Measurements from ENCODE around the gene INCENP.
"Not testable (repeated sequence)": the region's sequence is repeated elsewhere in the genome, so short reads cannot be mapped to it uniquely, and the experiment has no call there.

Gene INCENP

GRCh38 chr11:62181097-62181496 is 57.3 kb downstream of the INCENP start:
- no peaks in the 10 kb centered on the region for H3K36me3 ChIP-seq (ENCODE audit: low read depth)
- TF ChIP-seq CTCF (IDR thresholded peaks at IDR 0.05; ENCODE audit: poor library complexity, severe bottlenecking): no peak

GRCh38 chr11:62182147-62182891 is 58.5 kb downstream of the INCENP start:
- no peak for TF ChIP-seq CTCF (IDR thresholded peaks at IDR 0.05; ENCODE audit: poor library complexity, severe bottlenecking)
- Histone ChIP-seq H3K27me3 (ENCODE audit: insufficient read depth, poor library complexity, severe bottlenecking) (peaks cover 49% of the 10 kb centered on the region), H3K4me3 (ENCODE audit: severe bottlenecking) (no peak overlapping the region), H3K27ac (ENCODE audit: poor library complexity, severe bottlenecking) (no peak overlapping the region), H3K36me3 (ENCODE audit: low read depth) (no peaks in the 10 kb centered on the region), H3K9me3 (ENCODE audit: severe bottlenecking) (no peaks in the 10 kb centered on the region), H3K4me1 (ENCODE audit: insufficient read depth, poor library complexity, severe bottlenecking) (no peaks in the 10 kb centered on the region)
- ATAC-seq (ENCODE audit: low read depth): no peak
- DNase-seq (ENCODE audit: low spot score): no peak

More at GRCh38 chr11:62181097-62181496, 57.3 kb downstream of the INCENP start:
- peaks cover 57% of the 10 kb centered on the region for H3K27me3 ChIP-seq (ENCODE audit: insufficient read depth, poor library complexity, severe bottlenecking)
- no peaks in the 10 kb centered on the region for H3K4me1 ChIP-seq (ENCODE audit: insufficient read depth, poor library complexity, severe bottlenecking)
- H3K9me3 ChIP-seq (ENCODE audit: severe bottlenecking): no peaks in the 10 kb centered on the region
- DNase-seq (ENCODE audit: low spot score) (no peak), ATAC-seq (ENCODE audit: low read depth) (no peak)
- no peak overlapping the region for H3K4me3 ChIP-seq (ENCODE audit: severe bottlenecking)
- no peak overlapping the region for H3K27ac ChIP-seq (ENCODE audit: poor library complexity, severe bottlenecking)

- DNase-seq (ENCODE audit: low spot score): no peak
- TF ChIP-seq CTCF (IDR thresholded peaks at IDR 0.05; ENCODE audit: poor library complexity, severe bottlenecking): no peak
These were observed 62.4 kb downstream of the INCENP start for GRCh38 chr11:62186195-62186594.

GRCh38 chr11:62190011-62190410 is 66.2 kb downstream of the INCENP start, which contains the start of gene SCGB1D1:
SCGB1D1 (plus strand) TSS chr11:62190216; CDS start chr11:62190285, 69 bp downstream.
- no peak within 1 kb of the TSS for H3K27ac ChIP-seq (ENCODE audit: poor library complexity, severe bottlenecking)
- TF ChIP-seq CTCF (IDR thresholded peaks at IDR 0.05; ENCODE audit: poor library complexity, severe bottlenecking): no peak
- peaks cover 9% of the 10 kb centered on the region for H3K27me3 ChIP-seq (ENCODE audit: insufficient read depth, poor library complexity, severe bottlenecking)

More at GRCh38 chr11:62186195-62186594, 62.4 kb downstream of the INCENP start:
- H3K36me3 ChIP-seq (ENCODE audit: low read depth): no peaks in the 10 kb centered on the region
- no peak for ATAC-seq (ENCODE audit: low read depth)
- no peaks in the 10 kb centered on the region for H3K4me1 ChIP-seq (ENCODE audit: insufficient read depth, poor library complexity, severe bottlenecking)
- H3K4me3 ChIP-seq (ENCODE audit: severe bottlenecking): no peak overlapping the region
- H3K9me3 ChIP-seq (ENCODE audit: severe bottlenecking): no peaks in the 10 kb centered on the region
- no peak overlapping the region for H3K27ac ChIP-seq (ENCODE audit: poor library complexity, severe bottlenecking)
- H3K27me3 ChIP-seq (ENCODE audit: insufficient read depth, poor library complexity, severe bottlenecking): peaks cover 24% of the 10 kb centered on the region

GRCh38 chr11:62193952-62194351 is 70.1 kb downstream of the INCENP start:
- no peaks in the 10 kb centered on the region for H3K4me1 ChIP-seq (ENCODE audit: insufficient read depth, poor library complexity, severe bottlenecking)
- ATAC-seq (ENCODE audit: low read depth) (no peak), DNase-seq (ENCODE audit: low spot score) (no peak)
- H3K9me3 ChIP-seq (ENCODE audit: severe bottlenecking): no peaks in the 10 kb centered on the region
- no peaks in the 10 kb centered on the region for H3K27me3 ChIP-seq (ENCODE audit: insufficient read depth, poor library complexity, severe bottlenecking)
- no peak overlapping the region for H3K4me3 ChIP-seq (ENCODE audit: severe bottlenecking)
- no peaks in the 10 kb centered on the region for H3K36me3 ChIP-seq (ENCODE audit: low read depth)
- no peak for TF ChIP-seq CTCF (IDR thresholded peaks at IDR 0.05; ENCODE audit: poor library complexity, severe bottlenecking)
- H3K27ac ChIP-seq (ENCODE audit: poor library complexity, severe bottlenecking): no peak overlapping the region

More at GRCh38 chr11:62190011-62190410, 66.2 kb downstream of the INCENP start, which contains the start of gene SCGB1D1:
- no peak within 1 kb of the TSS for H3K4me3 ChIP-seq (ENCODE audit: severe bottlenecking)
- no peaks in the 10 kb centered on the region for H3K36me3 ChIP-seq (ENCODE audit: low read depth)
- no peaks in the 10 kb centered on the region for H3K4me1 ChIP-seq (ENCODE audit: insufficient read depth, poor library complexity, severe bottlenecking)
- no peaks in the 10 kb centered on the region for H3K9me3 ChIP-seq (ENCODE audit: severe bottlenecking)
- no peak for ATAC-seq (ENCODE audit: low read depth)
- DNase-seq (ENCODE audit: low spot score): no peak

GRCh38 chr11:62195010-62195409 is 71.2 kb downstream of the INCENP start:
- ATAC-seq (ENCODE audit: low read depth); H3K9me3 ChIP-seq (ENCODE audit: severe bottlenecking); H3K27me3 ChIP-seq (ENCODE audit: insufficient read depth, poor library complexity, severe bottlenecking); H3K27ac ChIP-seq (ENCODE audit: poor library complexity, severe bottlenecking); H3K4me3 ChIP-seq (ENCODE audit: severe bottlenecking); H3K36me3 ChIP-seq (ENCODE audit: low read depth); DNase-seq (ENCODE audit: low spot score); H3K4me1 ChIP-seq (ENCODE audit: insufficient read depth, poor library complexity, severe bottlenecking): not testable (repeated sequence)
